SK-MEL-5 (cell line): Measurements from ENCODE around the gene EXO1. TPM values are rescaled to one million over a fixed set of nuclear protein-coding genes. Genes with fewer than 3 reads are reported as not detected.
A peak's percentile ranks its signal among the peaks of the same experiment; 100 is the strongest.
"Not testable (repeated sequence)": the region's sequence is repeated elsewhere in the genome, so short reads cannot be mapped to it uniquely, and the experiment has no call there.

Experiments used
- DNase-seq: peaks from one replicate; pipeline ENCODE4 v3.0.0-alpha.2; 2016; ENCODE audit warnings: low read depth, low spot score
- in situ Hi-C: cut with HindIII; loops from 2 replicates; pipeline ENCODE4 v1.10.0; 2016; ENCODE audit warnings: low sequenced_read_pairs, high pct_unique_total_duplicates, low pct_unique_long_range_greater_than_20kb
- total RNA-seq: library from RNA; depleted of rRNA; stranded (reverse); fragments of >200 nt; shearing (Covaris generic); gene quantifications from 2 replicates; pipeline ENCODE4 v1.2.3, GENCODE V29; 2014

The EXO1 gene
- total RNA-seq, 1 experiment from 2014 or later = 34.6 TPM

- in situ Hi-C loops, DNase-seq: not testable (repeated sequence)
These were observed 7.6 kb downstream of the EXO1 start for GRCh38 chr1:241855545-241856140.

DNA sequence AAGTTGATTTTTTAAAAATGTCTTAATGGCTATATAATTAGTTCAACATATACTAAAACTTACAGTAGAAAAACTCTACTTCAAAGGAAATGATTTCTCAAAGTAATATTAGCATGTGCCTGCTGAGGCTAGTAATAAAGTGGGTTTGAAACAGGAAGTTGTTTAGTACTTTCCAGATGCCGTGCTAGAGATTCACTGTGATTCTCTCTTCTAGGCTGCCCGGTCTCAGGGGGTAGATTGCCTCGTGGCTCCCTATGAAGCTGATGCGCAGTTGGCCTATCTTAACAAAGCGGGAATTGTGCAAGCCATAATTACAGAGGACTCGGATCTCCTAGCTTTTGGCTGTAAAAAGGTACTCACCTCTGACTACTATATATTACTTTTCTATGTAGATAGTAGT lies 9.1 kb downstream of the EXO1 start:
- DNase-seq = peak; percentile 95
- in situ Hi-C loops = no loop called here

GRCh38 chr1:241860922-241861321 lies 12.9 kb downstream of the EXO1 start:
- in situ Hi-C loops = no loop called here
- DNase-seq = no peak

GRCh38 chr1:241869022-241869421 lies 21.0 kb downstream of the EXO1 start:
- DNase-seq = no peak
- in situ Hi-C loops = no loop called here

DNA sequence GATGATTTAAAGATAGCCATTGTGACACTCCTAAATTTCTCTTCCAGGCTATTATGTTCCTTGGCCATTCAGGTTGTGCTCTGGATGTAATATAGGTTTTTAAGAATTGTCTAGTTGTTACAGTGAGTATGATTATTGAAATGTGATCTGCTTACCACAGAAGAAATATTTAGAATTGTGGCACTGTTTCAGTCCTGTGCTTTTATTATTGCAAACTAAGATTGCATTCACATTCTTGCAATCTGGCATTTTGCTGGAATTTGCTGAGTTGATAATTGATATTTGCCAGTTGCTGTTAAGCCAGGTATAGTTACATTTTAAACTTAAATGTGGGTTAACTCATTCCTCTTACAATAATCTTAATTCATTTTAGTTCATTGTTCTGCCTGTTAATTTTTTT lies 22.3 kb downstream of the EXO1 start:
- DNase-seq = no peak
- in situ Hi-C loops = no loop called here

- in situ Hi-C loops = no loop called here
- no peak for DNase-seq
These were observed 22.9 kb downstream of the EXO1 start for GRCh38 chr1:241870746-241871430.

DNA sequence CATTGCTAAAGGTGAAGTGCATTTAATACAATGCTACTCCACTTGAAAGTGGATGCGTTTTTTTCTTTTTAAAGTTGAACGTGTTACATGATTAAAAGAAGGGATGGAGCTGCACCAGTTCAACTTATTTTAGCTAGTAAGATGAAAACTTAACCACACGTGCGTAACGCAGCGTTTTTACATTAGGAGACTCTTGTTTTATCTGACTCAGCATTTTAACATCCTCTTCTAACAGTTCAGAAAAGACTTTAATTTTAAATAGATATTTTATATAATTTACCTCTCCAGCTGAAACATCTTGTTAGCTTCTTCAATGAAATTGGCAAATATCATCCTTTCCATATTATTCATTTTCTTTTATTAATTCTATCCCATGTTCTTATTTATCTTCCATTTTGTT lies 33.4 kb downstream of the EXO1 start:
- in situ Hi-C loops = no loop called here
- DNase-seq = no peak

DNA sequence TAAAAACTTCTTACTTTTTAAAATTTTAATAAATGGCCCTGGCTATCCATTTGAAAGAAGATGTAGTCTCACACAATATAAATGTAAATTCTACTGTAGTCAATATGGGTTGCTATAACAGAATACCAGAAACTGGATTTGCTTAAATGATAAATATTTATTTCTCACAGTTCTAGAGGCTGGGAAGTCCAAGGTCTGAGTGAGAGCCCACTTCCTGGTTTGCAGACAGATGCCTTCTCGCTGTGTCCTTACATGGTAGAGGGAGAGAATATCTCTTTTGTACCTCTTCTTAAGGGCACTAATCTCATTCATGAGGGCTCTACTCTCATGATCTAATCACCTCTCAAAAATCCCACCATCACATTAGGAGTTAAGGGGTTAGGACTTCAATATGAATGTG lies 35.2 kb downstream of the EXO1 start:
- in situ Hi-C loops = no loop called here
- DNase-seq = peak; percentile 6

DNA sequence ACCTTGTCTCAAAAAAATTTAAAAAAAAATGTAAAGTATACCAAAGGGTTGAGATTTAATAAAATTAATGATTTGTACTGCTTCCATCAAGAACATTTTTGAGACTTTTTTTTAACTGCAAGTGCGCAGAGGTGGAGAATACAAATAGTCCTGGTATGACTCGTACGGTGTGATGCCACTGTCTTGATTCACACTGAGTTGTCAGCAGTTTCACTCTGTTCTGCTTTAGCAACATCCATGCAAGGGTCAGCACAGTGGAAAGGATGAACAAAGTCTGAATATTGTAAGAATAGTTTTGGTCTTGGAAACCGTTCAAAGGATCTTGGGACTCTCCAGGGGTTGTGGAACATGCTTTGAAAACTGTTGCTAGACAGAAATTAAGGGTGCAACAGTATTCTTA lies 40.2 kb downstream of the EXO1 start:
- DNase-seq = no peak
- in situ Hi-C loops = no loop called here

GRCh38 chr1:241891296-241891695 lies 43.3 kb downstream of the EXO1 start:
- in situ Hi-C loops = no loop called here
- DNase-seq = no peak

GRCh38 chr1:241894016-241894415 lies 46.0 kb downstream of the EXO1 start:
- no peak for DNase-seq
- in situ Hi-C loops = no loop called here

GRCh38 chr1:241895013-241895412 lies 47.0 kb downstream of the EXO1 start:
- in situ Hi-C loops = no loop called here

DNA sequence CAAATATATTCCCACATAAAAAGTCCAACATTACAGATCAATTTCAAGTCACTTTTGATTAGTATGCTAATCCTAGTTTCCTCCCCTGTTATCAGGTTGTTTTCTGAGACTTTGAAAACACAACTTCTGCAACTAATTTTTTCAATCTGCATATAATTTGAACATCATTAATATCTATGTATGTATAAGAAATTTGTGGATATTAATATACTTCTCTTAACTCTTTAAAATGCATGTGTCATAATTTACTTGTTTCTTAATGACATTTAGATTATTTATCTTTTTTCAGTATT lies 48.6 kb downstream of the EXO1 start:
- in situ Hi-C loops = no loop called here

More at GRCh38 chr1:241895013-241895412, 47.0 kb downstream of the EXO1 start:
- DNase-seq = no peak

DNA sequence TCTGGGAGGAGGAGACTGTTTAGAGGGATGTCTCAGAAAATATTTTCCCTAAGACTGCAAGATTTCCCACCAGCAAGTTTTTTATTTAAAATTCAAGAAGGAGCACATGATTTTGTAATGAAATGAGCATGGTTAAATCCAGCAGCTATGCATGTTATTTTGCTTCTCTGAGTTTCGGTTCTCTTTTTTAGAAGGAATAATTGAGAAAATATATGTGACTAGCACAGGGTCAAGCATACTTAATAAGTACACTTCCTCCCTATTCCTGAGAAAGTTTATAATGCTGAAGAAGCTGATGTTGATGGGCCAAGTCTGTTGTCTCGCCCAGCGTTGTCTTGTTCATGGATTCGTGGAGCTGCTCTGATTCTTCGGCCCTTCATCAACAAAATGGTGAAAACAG lies 51.2 kb downstream of the EXO1 start:
- in situ Hi-C loops = no loop called here
- DNase-seq = no peak

More for the DNA sequence above, 48.6 kb downstream of the EXO1 start:
- DNase-seq = no peak

DNA sequence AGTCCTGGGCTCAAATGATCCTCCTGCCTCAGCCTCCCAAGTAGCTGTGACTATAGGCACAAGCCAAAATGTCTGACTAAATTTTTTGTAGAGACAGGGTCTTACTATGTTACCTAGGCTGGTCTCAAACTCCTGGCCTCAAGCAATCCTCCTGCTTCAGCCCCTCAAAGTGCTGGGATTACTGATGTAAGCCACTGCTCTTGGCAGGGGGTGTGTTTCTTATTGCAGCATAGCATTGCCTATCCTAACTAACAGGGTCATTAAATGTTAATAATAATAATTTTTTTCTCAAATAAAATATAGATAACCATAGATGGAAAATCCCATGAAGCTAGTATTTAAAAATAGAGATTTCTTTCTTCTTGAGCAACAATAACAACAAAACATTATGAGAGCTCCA lies 52.4 kb downstream of the EXO1 start:
- in situ Hi-C loops = no loop called here
- DNase-seq = no peak

DNA sequence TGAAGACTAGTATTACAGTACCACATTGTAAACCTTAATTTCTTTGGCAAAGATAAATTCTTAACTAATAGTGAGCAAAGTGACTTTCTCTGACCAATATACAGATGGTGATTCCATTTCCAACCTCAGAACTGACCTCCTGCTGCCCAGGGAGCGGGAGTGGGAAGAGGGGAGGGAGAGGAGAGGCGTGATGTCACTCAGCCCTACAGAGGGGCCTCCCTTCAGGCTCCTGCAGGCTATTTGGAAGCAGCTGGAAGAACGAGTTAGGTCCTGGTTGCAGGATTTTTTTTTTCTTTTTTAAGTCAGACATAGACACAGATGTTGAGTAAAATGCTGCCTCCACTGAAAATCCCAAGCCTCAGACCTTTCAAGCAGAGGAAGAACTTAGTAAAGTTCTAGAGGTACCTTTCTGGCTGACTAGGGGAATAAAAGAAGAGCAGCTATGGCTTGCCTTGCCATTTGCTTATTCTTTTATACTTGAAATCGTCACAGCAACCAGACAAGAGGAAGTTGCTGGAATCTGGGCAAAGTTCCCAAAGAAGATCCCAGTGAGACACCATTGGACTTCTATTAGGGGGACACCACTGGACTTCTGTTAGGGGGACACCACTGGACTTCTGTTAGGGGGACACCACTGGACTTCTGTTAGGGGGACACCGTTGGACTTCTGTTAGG lies 54.5 kb downstream of the EXO1 start:
- DNase-seq = no peak
- in situ Hi-C loops = no loop called here

- in situ Hi-C loops = no loop called here
- DNase-seq = no peak
These were observed 68.2 kb downstream of the EXO1 start for GRCh38 chr1:241916196-241916595.

GRCh38 chr1:241917487-241917886 lies 69.5 kb downstream of the EXO1 start:
- in situ Hi-C loops = no loop called here
- no peak for DNase-seq

DNA sequence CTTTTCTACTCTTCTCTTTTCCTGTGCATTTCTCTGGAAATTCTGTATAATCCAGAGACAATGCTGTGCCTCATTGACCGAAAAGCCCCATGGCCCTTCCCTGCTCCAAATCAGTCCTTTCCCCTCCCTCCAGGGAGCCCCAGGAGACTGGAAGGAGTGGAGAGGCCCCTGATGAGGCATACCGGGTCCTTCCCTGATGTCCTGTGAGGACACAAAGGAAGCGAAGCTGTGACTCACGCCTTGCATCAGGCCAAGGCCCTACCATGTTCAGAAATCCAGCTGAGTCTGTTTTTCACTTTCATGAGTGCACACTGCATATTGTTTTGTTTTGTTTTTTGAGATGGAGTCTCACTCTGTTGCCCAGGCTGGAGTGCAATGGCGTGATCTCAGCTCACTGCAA lies 70.9 kb downstream of the EXO1 start:
- in situ Hi-C loops = no loop called here
- DNase-seq = no peak
